Middle frontal gyrus (tissue), 1 donor: ENCODE results near the gene DMC1.

Experiments
- DNase-seq: peaks from one replicate; pipeline ENCODE4 v3.0.0-alpha.2; 2015; ENCODE audit warnings: low spot score; ENCODE audit errors: extremely low spot score

The DMC1 gene

GRCh38 chr22:38567531-38568285, 2.3 kb downstream of the DMC1 start:
- DNase-seq = no peak

DNA sequence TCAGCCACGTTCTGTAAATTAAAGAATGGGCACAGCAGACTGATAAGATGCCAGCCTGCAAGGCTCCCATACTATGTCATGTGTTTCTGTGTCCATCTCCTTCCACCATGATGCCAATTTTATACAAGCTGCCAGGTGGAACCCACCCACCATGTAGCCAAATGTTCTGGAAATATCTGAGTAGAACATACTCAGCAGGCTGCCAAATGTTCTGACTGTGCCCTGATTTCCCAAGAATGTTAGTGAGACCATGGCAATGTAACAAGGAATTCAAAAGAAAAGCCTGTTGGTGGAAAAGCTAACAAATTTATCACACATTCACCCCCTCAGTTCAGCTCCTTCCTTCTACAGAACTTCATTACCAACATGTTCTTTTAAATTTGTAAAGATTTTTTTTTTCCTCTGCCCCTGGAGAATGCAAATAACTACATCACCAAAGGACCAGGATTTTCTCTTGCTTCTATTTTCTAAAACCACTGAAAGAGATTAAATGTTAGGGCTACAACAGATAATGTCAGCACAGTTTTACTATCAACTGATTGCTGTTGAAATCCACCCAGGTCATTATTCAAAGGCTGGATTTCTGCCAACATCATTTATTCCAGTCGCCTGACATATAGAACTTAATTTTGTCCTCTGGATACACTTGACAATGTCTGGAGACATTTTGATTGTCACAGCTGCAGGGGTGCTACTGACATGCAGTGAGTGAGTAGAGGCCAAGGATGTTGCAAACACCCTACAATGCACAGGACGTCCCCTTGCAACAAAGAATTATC, 3.1 kb downstream of the DMC1 start:
- DNase-seq = peak; percentile 50

GRCh38 chr22:38565441-38565840, 4.5 kb downstream of the DMC1 start:
- DNase-seq = no peak

DNA sequence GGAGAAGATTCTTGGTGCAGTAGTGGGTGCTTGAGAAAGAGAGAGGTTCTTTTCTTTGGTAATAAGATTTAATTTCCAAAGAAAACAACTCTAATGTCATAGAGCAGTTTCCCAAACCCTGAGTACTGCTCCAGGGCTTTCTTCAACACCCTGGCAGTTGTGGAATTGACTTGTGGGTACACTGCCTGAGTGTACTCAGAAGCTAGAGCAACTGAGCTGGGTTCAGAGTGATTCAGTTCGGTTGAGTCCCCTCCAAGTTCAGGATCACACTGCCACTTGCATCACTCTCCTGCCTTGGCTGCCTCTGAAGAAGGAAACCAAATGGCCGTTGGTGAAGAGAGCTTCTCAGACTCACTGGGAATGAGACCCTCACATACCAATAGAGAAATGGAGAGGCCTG, 5.3 kb downstream of the DMC1 start:
- DNase-seq = no peak

- DNase-seq = no peak
Measured at GRCh38 chr22:38554281-38554680, 15.7 kb downstream of the DMC1 start.

DNA sequence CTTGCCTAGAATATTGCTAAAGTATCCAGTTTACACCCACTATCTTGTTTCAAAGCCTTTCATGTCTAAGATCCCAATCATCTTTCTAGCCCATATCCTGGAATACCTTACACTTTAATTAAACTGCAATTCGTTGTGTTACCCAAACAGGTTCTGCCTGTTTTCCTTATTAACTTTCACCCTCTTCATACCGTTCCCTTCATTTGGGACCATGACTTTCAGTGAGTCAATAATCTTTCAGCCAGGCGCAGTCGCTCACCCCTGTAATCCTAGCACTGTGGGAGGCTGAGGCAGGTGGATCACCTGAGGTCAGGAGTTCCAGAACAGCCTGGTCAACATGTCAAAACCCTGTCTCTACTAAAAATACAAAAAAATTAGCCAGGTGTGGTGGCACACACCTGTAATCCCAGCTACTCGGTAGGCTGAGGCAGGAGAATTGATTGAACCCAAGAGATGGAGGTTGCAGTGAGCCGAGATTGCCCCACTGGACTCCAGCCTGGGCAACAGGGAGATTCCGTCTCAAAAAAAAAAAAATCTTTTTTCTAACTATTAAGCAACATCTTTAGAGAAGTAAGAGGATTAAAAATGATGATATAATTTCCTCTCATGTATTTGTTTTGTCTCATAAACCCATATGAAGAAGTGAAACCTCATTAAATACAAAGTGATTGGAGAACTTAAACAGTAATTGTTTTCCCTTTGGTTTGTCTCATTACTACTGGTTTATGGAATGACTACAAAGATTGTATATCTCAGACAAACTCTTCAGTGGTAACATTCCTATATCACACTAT, 20.7 kb downstream of the DMC1 start:
- no peak for DNase-seq

GRCh38 chr22:38540701-38541100, 29.3 kb downstream of the DMC1 start:
- DNase-seq = no peak

DNA sequence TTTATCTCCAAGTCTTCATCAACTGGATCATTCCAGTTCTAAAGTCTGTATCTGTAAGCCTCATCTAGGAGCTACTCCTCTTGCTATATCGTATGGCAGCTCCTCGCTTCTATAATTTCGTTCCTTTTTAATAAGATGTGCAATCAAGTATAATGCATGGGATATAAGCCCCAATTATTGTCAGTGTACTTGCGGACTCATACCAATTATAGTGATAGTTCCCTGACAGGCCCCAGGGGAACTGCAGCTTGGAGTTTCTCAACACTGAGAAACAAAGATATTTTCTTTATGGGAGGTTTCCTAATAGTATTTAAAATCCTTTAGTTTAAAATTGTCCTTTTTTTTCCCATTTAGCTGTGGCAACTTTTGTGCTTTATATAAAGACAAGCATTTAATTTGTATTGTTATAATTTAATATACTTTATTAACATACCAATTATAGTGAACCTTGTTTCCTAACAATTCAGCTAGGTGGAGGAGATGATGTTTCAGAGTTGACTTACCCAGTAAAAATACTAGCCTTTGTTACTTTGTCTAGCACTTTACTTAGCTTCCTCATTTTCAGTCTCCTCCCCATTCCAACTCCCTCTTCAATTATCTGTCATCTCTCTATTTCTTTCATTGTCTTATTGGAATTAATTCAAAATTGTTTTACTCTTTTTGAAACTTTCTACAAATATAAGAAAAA, 38.6 kb downstream of the DMC1 start:
- no peak for DNase-seq

DNA sequence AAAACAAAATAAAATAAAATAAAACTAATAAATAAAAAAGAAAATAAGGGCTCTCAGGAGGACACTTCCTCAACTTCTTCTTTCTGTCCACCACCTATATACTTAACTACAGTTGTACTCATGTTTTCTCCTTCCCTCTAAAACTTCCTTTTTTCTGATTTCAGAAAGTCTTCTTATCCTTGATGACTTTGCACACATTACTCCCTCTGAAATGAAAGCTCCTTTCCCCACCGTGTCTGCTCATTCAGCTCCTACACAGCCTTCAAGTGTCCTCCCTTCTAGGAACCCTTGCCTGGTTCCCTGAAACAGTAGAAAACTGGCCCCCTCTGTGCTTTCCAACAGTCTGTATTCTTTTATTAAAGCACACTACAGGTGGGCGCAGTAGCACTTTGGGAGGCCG, 45.6 kb downstream of the DMC1 start:
- no peak for DNase-seq

DNA sequence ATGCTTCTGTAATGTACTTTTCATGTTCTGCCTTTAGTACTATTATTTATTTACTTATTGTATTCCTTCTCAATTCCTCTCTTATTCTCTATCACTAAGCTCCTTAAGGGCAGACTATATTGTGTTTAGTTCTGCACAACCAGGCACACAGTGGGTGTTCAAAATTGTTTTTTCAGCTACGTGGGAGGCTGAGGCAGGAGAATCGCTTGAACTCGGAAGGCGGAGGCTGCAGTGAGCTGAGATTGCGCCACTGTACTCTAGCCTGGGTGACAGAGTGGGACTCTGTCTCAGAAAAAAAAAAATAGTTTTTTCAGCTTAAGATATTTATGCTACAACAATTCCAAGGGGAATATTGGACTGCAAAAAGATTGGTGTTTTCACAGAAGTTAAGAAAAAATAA, 46.5 kb downstream of the DMC1 start:
- DNase-seq = no peak

DNA sequence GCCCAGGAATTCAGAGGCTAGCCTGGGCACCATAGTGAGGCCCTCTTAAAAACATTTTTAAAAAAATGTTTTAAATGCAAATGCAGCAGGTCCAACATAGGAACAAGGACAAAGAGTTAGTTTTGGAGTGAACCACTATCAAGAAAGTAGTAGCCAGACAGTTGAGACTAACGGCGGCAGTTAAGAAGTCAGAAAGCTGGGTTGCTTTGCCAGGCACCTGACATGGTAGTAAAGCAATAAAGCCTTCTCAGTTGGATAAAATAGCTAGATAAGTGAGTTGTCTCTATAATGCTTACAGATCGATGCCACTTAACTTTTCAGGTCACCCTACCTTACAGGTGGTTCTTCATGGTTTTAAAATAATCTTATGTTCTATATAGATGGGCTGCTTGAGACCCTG, 47.0 kb downstream of the DMC1 start:
- DNase-seq = no peak

DNA sequence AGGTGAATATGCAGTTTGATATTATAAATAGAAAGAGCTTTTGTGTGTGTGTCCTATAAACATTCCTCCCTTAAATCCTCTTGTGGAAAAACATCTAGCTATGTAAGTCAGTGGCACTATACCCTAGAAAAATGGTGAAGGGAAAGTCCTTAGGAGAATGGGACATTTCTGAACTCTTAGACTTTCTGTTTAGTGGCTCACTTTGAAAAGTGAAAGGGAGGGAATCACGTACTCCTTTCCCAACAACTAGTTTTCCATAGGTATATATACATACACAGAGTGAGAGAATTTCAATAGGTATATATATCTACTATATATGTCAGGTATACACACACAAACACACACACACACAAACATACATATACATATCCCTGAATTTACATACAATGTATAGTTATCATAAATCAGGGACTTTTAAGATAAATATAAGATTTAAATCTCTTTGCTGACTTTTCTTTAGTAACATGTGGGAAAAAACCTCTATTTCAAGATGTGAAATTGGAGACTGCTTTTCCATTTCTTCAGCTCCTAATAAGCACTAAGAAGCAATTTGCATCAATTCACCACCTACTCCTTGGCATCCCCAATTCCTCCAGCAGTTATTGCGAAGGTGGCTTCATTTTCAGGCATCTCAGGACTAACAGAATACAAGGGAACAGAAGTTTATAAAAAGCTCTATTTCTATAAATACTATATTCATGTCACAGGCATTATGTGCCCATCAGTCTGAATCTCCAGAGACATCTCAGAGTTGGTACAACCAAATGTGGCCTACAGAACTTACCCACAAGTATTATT, 50.3 kb downstream of the DMC1 start:
- no peak for DNase-seq

DNA sequence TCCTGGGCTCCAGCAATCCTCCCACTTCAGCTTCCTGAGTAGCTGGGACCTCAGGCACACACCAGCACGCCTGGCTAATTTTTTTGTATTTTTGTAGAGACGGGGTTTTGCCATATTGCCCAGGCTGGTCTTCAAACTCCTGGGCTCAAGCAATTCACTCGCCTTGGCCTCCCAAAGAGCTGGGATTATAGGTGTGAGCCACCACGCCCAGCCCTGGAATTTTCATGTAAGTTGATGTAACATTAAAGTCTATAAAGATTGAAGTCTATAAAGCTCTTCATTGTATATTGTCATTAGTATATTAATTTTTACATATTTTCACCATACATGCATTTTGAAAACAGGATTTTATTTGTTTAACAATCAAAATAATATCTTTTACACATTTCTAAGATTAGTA, 51.4 kb downstream of the DMC1 start:
- no peak for DNase-seq

DNA sequence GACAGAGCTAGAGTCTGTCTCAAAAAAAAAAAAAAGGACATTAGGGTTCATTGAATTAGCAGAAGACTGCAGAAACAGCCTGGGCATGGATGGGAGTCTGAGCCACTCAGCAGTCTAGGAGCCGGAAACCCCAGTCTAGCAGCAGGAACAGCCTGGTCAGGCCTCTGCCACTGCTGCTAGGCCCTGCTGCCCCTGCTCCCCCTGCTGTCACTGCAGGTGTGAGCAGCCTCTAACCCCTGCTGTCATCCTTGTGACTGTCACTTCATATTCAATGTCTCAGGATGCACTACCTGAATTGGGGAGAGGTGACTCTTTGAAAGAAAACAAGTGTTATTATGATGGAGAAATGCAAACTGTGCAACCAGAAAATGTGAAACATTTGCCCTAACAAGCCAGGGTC, 56.9 kb downstream of the DMC1 start:
- DNase-seq = no peak

DNA sequence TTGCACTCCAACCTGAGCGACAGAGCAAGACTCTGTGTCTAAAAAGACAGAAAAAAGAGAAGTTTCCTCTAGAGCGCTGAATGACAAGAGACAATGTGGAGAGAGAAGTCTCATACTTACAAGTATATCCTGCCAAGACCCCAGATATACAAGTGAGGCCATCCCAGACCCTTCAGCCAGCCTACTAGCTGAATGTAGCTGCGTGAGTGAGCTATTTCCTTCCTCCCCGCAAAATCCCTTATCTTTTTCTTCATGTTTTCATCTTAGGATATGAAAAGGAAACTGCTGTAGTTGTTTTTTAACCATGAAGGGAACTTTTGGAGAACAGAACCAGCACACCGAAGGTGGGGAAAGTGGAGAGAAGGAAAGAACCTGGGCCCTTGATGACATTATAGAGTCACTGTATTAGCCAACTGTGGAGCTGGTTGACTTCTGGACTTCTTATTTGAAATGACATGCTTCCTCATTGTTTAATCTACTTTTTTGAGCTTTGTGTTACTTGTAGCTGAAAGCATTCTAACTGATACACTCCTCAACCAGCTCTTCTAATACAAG, 59.5 kb downstream of the DMC1 start:
- DNase-seq = no peak

DNA sequence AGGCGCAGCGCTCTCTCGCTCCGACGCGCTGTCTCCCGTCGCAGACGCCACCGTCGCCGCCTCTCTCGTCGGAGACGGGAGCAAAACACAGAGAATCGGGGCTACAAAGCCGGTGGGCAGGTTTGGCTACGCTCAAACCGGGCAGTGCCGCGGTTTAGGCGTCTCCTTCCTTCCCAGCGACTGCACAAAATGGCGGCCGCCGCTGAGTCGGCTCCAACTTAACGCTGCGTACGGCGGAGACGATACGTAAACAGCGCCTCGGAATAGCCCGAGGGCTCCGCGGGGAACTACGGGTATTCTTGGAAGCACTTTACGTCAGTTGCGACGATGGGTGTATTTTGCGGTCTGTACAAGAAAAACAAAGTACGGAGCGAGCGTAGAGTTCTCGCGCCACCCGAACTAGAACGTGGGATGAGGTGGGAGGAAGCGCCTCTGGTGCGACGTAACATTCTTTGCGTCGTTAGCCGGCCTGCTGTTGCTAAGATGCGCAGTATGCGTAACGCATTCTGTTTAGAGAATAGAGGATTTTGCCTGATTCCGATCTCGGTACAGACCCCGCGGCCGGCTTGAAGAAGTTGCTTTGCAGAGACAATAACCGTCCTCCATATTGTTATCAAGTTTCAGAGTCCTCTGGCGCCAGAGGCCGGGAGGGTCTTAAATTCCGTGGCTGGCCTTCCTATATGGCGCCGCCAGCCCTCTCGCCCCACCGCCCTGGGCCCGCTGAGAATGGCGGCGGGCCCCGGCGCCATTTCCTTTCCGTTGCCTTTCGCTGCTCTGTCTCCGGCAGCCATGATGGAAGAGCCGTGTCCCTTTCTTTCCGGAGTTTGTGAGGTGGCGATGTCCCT, 63.6 kb downstream of the DMC1 start, which contains the start of gene DDX17:
TSS of gene DDX17 (minus strand) at position 194 of the 845 bp plus-strand sequence.
- peak; percentile 97 for DNase-seq

DNA sequence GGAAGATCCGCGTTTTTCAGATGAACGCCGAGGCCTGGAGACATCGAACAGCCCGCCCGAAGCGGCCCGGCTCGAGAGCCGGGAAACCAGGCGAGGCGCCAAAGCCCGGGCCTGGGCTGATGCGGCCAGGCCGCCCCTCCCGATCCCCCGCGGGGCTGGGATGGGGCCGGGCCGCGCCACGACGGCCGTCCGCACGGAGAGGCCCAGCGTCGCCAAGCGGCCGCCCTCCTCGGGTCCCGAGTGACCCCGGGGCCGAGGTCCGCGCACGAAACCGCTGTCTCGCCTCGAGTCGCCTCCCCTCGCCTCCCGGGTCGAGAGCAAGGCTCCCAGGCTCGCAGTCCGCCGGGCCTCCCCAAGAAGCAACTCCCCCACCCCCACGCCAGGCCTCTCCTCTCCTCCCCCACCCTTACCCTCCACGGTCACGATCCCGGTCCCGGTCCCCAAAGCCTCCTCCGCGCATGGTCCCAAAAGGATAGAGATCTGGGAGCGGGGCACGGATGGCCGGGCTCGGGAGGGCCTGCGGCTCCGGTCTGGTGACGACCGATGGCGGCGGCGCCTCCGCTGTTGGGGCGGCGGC, 64.4 kb downstream of the DMC1 start:
- peak; percentile 57 for DNase-seq

GRCh38 chr22:38504731-38505540, 65.0 kb downstream of the DMC1 start:
- DNase-seq = no peak
